Fibroblast of skin of back (primary cell): ENCODE measurements around the gene GTF2F1.
"Not testable (repeated sequence)": the region's sequence is repeated elsewhere in the genome, so short reads cannot be mapped to it uniquely, and the experiment has no call there.

Experiments
- DNase-seq: peaks from one replicate; pipeline ENCODE4 v3.0.0-alpha.2; 2013

Gene GTF2F1

DNA sequence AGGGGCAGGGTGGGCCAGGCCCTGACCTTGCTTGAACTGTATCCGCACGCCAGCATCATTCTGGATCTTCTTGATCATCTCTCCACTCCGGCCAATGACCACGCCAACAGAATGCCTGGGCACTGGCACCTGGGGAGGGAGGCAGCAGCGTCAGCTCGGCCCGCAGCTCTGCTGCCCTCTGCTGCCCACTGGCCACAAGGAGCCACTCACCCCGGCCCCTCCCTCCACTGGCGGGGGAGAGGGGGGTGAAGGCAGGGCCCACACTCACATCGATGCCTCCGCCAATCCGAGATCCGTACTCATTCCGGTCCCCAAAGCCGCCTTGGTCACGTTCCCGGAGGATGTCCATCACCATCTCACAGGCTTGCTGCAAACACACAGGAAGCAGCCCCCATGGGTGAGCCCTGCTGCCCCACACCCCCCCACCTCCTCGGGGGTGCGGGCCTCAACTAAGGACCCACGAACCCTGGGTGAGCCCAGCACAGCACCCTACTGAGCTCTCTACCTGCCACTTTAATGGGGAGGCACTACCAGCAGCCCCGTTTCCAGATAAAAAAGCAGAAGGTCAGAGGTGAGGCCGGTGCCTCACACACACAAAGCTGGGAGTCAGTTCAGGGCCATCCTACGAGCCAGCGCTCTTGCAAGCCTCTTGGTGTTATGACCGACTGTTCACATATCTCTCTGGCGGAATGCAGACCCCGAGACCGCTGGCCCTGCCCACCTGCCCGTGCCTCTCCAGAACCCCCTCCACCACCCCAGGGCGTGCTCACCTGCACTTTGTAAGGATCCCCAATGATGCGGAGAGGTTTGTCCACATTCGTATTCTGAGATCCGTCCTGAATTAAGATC is 25.0 kb upstream of the GTF2F1 start:
- DNase-seq: peak; percentile 11

GRCh38 chr19:6416658-6417405 is 23.9 kb upstream of the GTF2F1 start:
- no peak for DNase-seq

GRCh38 chr19:6415591-6416190 is 22.7 kb upstream of the GTF2F1 start:
- no peak for DNase-seq

GRCh38 chr19:6414793-6415590 is 22.0 kb upstream of the GTF2F1 start:
- DNase-seq: no peak

DNA sequence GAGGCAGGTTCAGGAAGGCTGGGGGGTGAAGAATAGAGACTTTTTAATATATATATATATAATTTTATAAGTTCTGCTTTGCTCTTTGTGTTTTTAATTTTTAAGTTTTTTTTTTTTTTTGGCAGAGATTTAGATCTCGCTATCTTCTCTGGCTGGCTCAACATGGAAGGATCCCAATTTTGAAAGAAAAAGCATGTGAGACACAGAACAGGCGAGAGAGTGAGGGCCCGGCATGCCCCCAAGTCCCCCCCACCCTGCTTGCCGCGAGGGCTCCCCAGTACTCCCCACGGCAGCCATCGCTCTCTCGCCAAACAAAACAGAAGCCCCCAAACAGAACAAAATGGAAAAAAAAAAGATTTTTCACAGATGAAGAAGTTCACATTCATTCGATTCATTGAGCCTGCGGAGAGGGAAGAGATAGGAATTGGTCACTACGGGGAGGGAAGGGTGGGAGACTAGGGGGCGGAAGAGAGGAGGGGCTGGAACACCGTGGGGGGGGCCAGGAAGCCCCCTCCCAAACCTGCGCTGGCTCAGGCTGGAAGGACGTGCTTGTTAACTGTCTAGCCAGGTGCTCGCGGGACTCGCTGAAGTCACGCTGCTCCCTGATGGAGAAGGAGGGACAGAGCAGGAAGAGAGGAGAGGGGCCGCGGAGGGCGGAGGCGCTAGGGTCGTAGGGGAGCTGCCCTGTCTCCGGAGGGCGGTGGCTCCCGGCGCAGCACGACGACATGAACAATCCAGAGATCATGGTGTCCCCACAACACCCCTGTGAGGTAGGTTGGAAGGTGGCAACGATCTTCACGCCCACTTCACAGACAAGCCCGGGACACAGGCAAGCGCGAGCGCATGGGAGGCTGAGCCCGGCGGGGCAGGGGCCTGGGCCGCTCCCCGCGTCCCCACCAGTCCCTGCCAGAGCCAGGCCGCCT is 21.0 kb upstream of the GTF2F1 start:
- no peak for DNase-seq

- DNase-seq: no peak
These were observed 20.3 kb upstream of the GTF2F1 start for GRCh38 chr19:6413291-6413690.

GRCh38 chr19:6412447-6413091 is 19.6 kb upstream of the GTF2F1 start:
- no peak for DNase-seq

DNA sequence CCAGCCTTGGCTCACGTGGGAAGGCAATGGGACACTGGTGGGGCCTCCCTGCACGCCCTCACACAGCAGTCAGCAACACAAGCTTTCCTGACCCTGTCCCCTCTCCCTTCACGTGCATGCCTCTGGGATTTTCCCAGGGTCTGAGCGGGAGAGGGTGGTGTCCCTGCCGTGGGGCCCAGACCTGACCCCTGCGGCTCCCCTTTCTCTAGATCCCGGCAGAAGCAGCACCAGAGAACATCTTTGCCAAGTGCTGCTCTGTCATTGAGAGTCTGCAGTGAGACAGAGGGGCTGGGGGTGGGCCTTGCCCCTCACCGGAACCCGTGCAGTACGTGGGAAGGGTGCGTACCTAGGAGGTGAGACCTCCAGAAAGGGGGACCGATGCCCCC is 19.1 kb upstream of the GTF2F1 start:
- no peak for DNase-seq

DNA sequence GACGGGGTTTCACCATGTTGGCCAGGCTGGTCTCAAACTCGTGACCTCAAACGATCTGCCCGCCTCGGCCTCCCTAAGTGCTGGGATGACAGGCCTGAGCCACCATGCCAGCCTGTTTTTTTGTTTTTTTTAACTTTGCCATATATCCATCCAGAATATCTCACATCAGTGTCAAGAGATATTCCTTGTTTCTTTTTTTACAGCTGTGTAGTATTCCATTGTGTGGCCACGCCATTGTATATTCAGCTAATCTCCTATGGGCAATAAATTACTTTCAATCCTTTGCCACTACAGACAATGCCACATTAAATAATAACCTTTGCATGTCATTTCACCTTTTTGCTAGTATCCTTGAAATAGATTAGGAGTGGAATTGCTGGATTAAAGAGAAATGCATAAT is 16.4 kb upstream of the GTF2F1 start:
- DNase-seq: no peak

DNA sequence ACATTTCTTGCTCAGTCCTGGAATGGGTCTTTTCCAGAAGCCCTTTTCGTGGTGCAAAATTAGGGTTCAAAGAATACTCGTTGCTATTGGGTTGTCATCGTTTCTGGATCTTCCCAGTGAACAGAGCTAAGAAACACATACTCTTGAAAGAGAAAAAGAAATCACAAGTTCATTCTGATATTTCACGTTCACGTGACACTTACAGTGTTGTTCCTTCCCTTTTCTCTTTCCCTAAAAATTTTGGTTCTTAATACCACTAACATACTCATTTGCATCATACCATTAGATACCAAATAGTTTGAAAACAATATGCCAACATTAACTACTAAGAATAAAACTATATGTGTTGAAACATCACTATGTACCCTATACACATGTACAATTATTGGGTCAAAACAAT is 13.4 kb upstream of the GTF2F1 start:
- no peak for DNase-seq

DNA sequence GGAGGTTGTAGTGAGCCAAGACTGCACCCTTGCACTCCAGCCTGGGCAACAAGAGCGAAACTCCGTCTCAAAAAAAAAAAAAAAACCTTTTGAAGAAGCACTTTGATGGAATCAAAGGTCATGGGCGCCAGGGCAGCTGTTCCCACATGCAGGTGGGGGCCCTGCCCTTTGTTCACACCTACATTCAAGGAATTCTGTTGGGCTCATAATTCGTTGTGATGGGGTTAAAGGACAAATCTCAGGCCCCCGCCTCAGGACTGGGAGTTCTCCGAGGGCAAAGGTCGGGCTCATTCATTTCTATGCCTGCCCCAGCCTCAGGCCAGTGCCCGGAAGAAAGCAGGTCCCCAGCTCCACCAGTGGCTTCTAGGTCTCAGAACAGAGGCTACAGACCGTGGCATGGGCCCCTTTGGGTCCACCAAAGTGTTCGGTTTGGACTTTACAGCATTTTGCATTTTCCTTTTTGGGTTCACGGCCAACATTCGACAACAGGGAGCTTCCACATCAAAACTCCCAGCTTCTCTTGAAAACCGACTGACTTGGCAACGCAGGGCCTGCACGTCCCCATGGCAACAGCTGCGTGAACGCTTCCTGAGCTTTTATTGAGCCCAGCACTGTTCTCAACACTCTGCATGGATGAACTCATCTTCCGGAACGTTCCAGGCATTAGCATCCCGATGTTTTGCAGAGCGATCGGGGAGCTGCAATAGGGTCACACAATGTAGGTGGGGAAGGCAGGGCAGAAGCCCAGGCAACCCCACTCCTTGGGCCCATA is 10.1 kb upstream of the GTF2F1 start:
- peak; percentile 54 for DNase-seq

- no peak for DNase-seq
These were observed 9.1 kb upstream of the GTF2F1 start for GRCh38 chr19:6402058-6402457.

DNA sequence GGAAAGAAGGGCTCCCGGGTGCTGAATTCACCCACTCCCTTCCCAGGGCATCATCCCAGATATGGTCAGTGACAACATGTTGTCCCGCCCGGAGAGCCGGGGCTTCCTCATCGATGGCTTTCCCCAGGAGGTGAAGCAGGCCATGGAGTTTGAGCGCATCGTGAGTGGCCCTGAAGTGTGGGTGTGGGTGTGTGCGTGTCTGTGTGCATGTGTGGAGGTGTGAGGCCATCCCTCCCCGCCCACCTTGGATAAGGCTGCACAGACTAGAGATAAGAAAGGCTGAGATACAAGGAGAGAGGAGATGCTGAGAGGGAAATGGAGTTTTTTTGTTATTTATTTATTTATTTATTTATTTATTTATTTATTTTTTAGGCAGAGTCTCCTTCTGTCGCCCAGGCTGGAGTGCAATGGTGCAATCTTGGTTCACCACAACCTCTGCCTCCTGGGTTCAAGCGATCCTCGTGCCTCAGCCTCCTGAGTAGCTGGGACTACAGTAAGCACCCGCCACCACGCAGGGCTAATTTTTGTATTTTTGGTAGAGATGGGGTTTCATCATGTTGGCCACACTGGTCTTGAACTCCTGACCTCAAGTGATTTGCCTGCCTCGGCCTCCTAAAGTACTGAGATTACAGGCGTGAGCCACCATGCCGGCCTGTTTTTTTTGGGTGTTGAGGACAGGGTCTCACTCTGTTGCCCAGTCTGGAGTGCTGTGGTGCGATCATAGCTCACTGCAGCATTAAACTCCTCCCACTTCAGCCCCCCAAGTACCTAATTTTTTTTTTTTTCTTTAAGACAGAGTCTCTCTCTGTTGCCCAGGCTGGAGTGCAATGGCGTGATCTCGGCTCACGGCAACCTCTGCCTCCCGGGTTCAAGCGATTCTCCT is 7.3 kb upstream of the GTF2F1 start:
- DNase-seq: not testable (repeated sequence)

- no peak for DNase-seq
These were observed 3.3 kb upstream of the GTF2F1 start for GRCh38 chr19:6396305-6396704.

GRCh38 chr19:6394831-6395230 is 1.9 kb upstream of the GTF2F1 start:
- DNase-seq: no peak

DNA sequence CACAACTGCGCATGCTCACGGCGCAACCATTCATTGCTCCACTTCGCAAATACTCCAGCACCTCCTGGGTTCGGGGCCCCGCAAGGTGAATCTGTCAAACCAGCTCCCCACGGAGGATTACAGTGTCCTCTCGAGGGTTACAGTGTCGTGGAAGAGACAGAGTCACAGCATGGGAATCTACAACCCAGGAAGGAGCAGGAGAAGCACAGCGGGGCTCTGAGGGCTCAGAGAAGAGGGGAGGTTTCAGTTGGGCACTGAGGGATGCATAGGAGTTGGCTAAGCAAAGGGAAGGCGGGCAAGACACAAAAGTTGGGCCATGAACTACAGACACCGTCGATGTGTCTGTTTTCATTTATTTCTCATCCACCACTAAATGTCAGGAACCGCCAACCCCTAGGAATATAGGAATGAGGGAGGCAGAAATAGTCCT is 1.0 kb upstream of the GTF2F1 start:
- no peak for DNase-seq

- DNase-seq: no peak
These were observed 517 bp downstream of the GTF2F1 start for GRCh38 chr19:6392221-6393073.

- no peak for DNase-seq
These were observed 5.6 kb downstream of the GTF2F1 start for GRCh38 chr19:6387372-6387771.
